CD4-positive, alpha-beta T cell treated with Interleukin-21 for 1 hour (primary cell): ENCODE measurements around the gene ELL.
A peak's percentile ranks its signal among the peaks of the same experiment; 100 is the strongest.

Experiments
- DNase-seq: peaks from one replicate; pipeline ENCODE4 v3.0.0-alpha.2; 2020

The ELL gene

GRCh38 chr19:18431351-18432197, 90.3 kb downstream of the ELL start:
- DNase-seq = no peak

GRCh38 chr19:18430417-18431144, 91.3 kb downstream of the ELL start:
- DNase-seq = no peak

- DNase-seq = peak; percentile 44
Observed at GRCh38 chr19:18429717-18430416, 92.0 kb downstream of the ELL start.

- peak; percentile 92 for DNase-seq
Observed at GRCh38 chr19:18428787-18429674, 92.8 kb downstream of the ELL start.

GRCh38 chr19:18428173-18428786, 93.6 kb downstream of the ELL start:
- DNase-seq = no peak

GRCh38 chr19:18427743-18428113, 94.1 kb downstream of the ELL start:
- DNase-seq = no peak

GRCh38 chr19:18427080-18427742, 94.7 kb downstream of the ELL start:
- DNase-seq = no peak

- no peak for DNase-seq
Observed at GRCh38 chr19:18426416-18426767, 95.5 kb downstream of the ELL start.

- DNase-seq = no peak
Observed at GRCh38 chr19:18425515-18426415, 96.1 kb downstream of the ELL start.

GRCh38 chr19:18424890-18425514, 96.9 kb downstream of the ELL start:
- no peak for DNase-seq

GRCh38 chr19:18424122-18424889, 97.6 kb downstream of the ELL start:
- DNase-seq = no peak

GRCh38 chr19:18423258-18424020, 98.4 kb downstream of the ELL start:
- DNase-seq = no peak

- DNase-seq = peak; percentile 63
Observed at GRCh38 chr19:18422530-18423191, 99.2 kb downstream of the ELL start.

GRCh38 chr19:18421371-18421959, 100.4 kb downstream of the ELL start:
- no peak for DNase-seq

- no peak for DNase-seq
Observed at GRCh38 chr19:18420930-18421329, 100.9 kb downstream of the ELL start.

- DNase-seq = peak; percentile 59
Observed at GRCh38 chr19:18419699-18420460, 102.0 kb downstream of the ELL start.
